Muscle layer of colon (tissue), 2 donors: Measurements from ENCODE around the gene MRPL19.

Experiments used
- H3K27ac ChIP-seq: one replicate; pipeline ENCODE4 v1.7.0; 2013; ENCODE audit warnings: low read depth, mild to moderate bottlenecking, low read length, moderate library complexity
- H3K27me3 ChIP-seq, 2 donors: one replicate each; pipeline ENCODE4 v1.7.0; 2013; ENCODE audit warnings: low read length in 2 of 2, mild to moderate bottlenecking in 2 of 2; ENCODE audit not compliant: insufficient read depth in 2 of 2, control insufficient read depth in 1 of 2
- H3K36me3 ChIP-seq: one replicate; pipeline ENCODE4 v1.7.0; 2013; ENCODE audit warnings: mild to moderate bottlenecking, low read length; ENCODE audit not compliant: insufficient read depth
- H3K4me1 ChIP-seq: one replicate; pipeline ENCODE4 v1.7.0; 2013; ENCODE audit warnings: mild to moderate bottlenecking, low read length; ENCODE audit not compliant: insufficient read depth
- H3K4me3 ChIP-seq, 2 donors: one replicate each; pipeline ENCODE4 v1.7.0; 2013; ENCODE audit warnings: low read length in 2 of 2, low read depth in 1 of 2, mild to moderate bottlenecking in 1 of 2, moderate library complexity in 1 of 2
- H3K9ac ChIP-seq: one replicate; pipeline ENCODE4 v1.7.0; 2013; ENCODE audit warnings: low read length
- H3K9me3 ChIP-seq: one replicate; pipeline ENCODE4 v1.7.0; 2013; ENCODE audit warnings: mild to moderate bottlenecking, low read length
- donor health status: abdominal sarcoma.
- donor health status: Adenocarcinoma of cecum.

MRPL19 gene

DNA sequence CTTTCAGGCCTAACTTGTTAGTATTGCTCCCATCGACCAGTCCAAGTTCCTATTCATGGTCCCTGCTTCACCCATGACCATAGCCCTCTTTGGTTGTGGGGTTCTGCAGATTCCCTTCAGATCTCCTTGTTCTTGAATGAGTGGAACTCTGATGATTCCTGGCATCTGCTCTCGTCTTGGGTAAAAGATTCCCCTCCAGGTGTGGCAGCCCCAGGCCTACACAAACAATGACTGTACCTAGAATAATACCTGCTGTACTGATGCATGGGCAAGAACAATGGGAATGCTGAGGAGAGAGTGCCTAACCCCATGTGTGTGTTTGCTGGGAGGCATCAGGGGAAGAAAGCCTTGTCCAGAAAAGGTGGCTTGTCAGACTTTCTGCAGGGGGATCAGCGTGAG lies 39.2 kb upstream of the MRPL19 start:
- Histone ChIP-seq H3K27ac (no peak overlapping the region), H3K27me3 (peaks cover 0 to 18% of the 10 kb centered on the region in 2 donors), H3K9me3 (no peaks in the 10 kb centered on the region), H3K36me3 (no peaks in the 10 kb centered on the region), H3K4me3 (no peak overlapping the region), H3K4me1 (no peaks in the 10 kb centered on the region), H3K9ac (no peak overlapping the region)

DNA sequence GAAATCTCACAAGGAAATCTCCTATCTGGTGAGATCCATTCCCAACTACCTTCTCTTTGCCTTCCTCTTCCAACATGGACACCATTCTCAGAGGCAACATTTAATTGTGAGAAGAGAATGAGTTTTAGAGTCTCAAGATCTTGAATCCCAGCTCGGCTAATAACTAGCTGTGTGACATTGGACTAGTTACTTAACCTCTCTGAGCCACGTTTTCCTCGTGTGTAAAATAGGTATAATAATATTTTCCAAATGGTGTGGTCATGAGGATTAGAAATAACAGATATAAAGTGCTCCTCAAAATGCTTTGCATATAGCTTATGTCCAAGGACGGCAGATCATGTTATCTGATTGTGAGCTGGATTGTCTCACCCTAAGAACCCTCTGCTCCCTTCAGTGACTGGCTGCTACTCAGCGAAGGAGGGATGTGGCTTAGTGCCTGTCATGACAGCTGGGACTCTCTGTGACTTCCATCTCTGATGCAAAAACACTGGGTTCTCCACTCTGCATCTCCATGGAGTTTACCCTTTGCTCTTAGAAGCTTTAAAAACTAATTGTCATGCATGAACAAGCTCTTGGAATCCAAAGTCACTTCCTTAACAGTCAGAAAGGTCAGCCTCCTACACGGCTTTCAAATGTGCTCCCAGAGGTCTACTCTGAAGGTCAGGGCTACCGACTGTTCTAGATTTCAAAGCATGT lies 38.4 kb upstream of the MRPL19 start:
- Histone ChIP-seq H3K4me3 (no peak overlapping the region), H3K9ac (no peak overlapping the region), H3K36me3 (no peaks in the 10 kb centered on the region), H3K27me3 (peaks cover 0 to 18% of the 10 kb centered on the region in 2 donors), H3K4me1 (no peaks in the 10 kb centered on the region), H3K27ac (no peak overlapping the region), H3K9me3 (no peaks in the 10 kb centered on the region)

DNA sequence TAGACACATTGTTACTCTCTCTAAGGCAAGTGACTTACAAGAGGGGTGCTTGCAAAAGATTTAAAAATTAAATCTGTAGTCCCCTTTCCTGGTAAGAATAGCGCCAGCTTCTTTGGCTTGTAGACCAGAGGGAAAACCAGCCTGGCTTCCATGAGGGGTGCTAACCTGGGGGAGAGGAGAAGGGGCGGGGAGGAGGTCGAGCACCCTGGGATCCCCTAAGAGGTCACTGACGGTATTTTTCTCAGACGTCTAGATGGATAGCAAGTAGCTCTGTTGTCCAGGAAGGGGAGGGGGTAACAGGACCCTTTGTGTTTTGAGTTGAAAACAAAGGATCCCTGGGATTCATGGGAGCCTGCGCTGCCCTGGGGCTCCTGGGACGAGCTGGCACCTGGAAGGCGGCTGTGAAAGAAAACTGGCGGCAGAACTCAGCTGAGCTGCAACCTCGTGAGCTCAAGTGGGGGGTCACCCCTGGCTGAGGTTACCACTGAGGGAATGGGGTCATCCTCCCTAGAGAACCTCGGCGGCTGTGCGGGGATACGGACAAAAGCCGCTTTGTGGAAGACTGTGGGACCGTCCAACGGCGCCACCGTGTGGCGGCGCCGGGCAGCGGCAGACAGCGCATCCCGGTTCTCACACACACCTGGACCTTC lies 37.8 kb upstream of the MRPL19 start:
- Histone ChIP-seq H3K4me3 (no peak overlapping the region), H3K9ac (no peak overlapping the region), H3K27me3 (peaks cover 0 to 18% of the 10 kb centered on the region in 2 donors), H3K27ac (no peak overlapping the region), H3K36me3 (no peaks in the 10 kb centered on the region), H3K9me3 (no peaks in the 10 kb centered on the region), H3K4me1 (no peaks in the 10 kb centered on the region)

DNA sequence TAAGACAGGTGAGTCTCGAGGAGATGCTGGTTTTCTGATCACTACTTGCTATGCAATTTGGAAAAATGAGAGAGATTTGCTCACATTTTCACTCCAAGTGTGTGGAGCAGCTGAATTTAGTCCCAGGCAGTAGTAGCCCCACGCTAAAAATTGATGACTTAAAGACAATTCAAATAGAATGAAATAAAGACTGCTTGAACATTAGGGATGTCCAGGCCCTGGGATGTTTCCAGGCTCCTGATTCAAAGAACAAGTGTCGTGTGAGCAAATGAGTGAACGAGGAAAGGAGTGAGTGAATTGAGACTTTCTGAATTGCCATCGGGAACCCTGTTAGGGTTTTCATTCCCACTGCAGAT lies 37.3 kb upstream of the MRPL19 start:
- H3K27ac ChIP-seq = no peak overlapping the region
- H3K36me3 ChIP-seq = no peaks in the 10 kb centered on the region
- no peak overlapping the region for H3K4me3 ChIP-seq
- H3K27me3 ChIP-seq = peaks cover 0 to 18% of the 10 kb centered on the region in 2 donors
- H3K9ac ChIP-seq = no peak overlapping the region
- H3K4me1 ChIP-seq = no peaks in the 10 kb centered on the region
- H3K9me3 ChIP-seq = no peaks in the 10 kb centered on the region

DNA sequence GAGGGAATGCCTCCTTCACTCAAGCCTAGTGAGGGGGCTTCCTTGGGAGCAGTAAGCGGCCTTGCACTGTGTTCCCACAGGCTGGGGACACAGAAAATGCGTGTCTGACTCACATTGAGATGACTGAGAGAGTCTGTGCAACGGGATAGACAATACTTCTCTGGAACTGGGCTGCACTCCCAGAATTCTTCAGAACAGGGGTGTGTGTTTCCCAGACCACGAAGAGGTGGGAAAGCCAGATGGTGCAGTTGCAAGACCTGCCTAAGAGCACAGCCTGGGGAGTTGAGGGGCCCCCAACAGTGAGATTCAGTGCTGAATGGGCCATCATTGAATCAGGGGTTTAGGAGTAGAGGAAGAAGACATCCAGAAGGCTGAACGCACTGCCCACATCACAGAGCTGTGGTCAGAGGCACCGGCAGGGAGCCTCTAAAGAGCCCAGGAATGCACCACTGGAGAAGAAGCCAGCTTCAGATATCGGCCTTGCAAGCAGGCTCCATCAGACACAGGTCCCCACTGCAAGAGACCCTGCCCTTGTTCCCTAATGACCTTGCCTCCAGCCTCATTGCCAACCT lies 36.6 kb upstream of the MRPL19 start:
- Histone ChIP-seq H3K9me3 (no peaks in the 10 kb centered on the region), H3K4me3 (no peak overlapping the region), H3K27ac (no peak overlapping the region), H3K4me1 (no peaks in the 10 kb centered on the region), H3K27me3 (peaks cover 0 to 13% of the 10 kb centered on the region in 2 donors), H3K36me3 (no peaks in the 10 kb centered on the region), H3K9ac (no peak overlapping the region)

DNA sequence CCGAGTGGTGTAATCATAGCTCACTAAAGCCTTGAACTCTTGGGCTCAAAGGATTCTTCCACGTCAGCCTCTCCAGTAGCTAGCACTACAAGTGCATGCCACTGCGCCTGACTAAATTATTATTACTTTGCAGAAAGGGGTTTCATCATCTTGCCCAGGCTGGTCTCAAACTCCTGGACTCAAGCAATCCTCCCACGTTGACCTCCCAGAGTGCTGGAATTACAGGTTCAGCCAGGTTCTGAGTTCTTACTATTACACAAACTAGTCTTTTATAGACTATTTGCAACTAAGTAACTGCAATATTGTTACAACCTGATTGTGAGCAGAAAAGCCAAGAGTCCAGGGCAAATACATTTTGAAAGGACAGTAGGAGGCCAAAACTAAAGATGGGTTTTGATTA lies 35.9 kb upstream of the MRPL19 start:
- H3K27me3 ChIP-seq = peaks cover 0 to 12% of the 10 kb centered on the region in 2 donors
- no peak overlapping the region for H3K27ac ChIP-seq
- no peaks in the 10 kb centered on the region for H3K36me3 ChIP-seq
- H3K4me3 ChIP-seq = no peak overlapping the region
- no peak overlapping the region for H3K9ac ChIP-seq
- H3K9me3 ChIP-seq = no peaks in the 10 kb centered on the region
- no peaks in the 10 kb centered on the region for H3K4me1 ChIP-seq

DNA sequence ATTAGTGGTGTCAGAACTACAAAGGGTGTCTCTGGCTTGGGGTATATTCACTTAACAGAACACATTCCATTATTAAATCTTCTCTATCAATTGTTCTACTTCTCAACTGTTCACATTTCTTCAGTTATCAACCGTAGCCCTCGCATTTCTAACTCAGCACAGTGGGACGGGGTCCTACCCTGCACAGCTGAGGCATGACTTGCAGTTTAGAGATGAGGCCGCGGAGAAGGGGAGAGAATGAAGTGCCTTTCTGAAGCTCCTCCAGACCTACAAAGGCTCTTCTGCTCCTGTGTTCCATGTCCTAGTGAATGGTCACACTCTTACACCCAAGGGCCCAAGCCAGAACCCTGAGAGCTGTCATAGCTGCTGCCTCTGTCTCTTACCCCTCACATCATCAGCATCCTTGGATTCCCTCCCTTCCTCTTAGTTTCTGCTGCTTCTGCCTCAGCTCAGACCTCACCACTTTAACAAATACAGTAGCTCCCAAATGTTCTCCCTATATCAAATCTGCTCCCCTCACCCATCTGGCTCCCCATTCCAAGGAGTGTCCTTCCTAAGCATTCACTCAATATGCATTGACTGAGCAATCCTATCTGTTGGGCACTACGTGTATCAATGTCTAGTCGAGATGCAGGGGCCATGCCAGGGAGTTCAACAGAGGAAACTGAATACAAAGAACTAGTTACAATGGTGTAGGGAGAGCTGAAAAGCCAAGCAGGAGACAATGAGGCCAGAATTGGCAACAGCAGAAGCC lies 34.3 kb upstream of the MRPL19 start:
- no peaks in the 10 kb centered on the region for H3K36me3 ChIP-seq
- no peaks in the 10 kb centered on the region for H3K9me3 ChIP-seq
- peaks cover 0 to 12% of the 10 kb centered on the region in 2 donors for H3K27me3 ChIP-seq
- no peak overlapping the region for H3K27ac ChIP-seq
- H3K9ac ChIP-seq = no peak overlapping the region
- H3K4me1 ChIP-seq = no peaks in the 10 kb centered on the region
- no peak overlapping the region for H3K4me3 ChIP-seq

DNA sequence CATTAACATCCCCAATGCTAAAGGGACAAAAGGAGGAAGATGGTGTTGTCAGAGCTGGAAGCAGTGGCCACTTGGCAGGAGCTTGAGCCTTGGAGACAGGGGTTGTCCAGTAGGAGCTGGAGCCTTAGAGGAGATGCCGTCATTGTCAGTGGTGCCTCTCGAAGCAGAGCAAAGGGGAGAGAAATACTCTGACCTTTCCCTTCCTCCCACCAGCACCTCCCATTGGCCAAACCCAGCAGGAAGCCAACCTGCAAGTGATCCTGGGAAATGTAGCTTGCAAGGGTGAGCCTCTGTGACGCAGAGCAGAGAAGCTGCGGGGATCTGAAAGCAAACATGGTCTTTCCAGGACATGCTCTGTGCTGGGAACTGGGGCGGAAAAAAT lies 33.7 kb upstream of the MRPL19 start:
- H3K27me3 ChIP-seq = peaks cover 0 to 12% of the 10 kb centered on the region in 2 donors
- no peaks in the 10 kb centered on the region for H3K9me3 ChIP-seq
- H3K36me3 ChIP-seq = no peaks in the 10 kb centered on the region
- no peak overlapping the region for H3K9ac ChIP-seq
- no peaks in the 10 kb centered on the region for H3K4me1 ChIP-seq
- no peak overlapping the region for H3K27ac ChIP-seq
- H3K4me3 ChIP-seq = no peak overlapping the region

DNA sequence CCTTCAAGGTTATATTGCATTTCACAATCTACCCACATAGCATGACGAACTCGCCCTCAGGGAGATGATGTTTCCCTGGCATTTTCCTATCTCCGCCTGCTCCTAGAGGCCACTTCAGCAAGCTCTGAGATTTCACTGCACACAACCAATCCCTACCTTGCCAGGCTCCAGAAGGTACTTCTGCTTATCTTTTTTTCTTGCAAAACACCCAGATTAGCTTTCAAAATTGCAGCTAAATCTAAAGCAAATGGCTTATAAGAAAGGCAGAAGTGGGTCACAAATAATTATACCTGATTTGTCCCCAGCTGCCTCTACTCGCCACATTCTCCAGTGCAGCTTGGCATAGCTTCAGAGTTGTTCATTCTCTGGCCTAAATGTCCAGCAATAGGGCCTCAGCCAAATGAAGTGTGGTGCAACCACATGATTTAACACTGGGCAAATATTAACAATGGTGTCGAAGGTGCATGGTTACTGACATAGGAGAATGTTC lies 32.4 kb upstream of the MRPL19 start:
- Histone ChIP-seq H3K27ac (no peak overlapping the region), H3K4me1 (no peaks in the 10 kb centered on the region), H3K4me3 (no peak overlapping the region), H3K9ac (no peak overlapping the region), H3K9me3 (no peaks in the 10 kb centered on the region), H3K36me3 (no peaks in the 10 kb centered on the region), H3K27me3 (no peaks in the 10 kb centered on the region)

DNA sequence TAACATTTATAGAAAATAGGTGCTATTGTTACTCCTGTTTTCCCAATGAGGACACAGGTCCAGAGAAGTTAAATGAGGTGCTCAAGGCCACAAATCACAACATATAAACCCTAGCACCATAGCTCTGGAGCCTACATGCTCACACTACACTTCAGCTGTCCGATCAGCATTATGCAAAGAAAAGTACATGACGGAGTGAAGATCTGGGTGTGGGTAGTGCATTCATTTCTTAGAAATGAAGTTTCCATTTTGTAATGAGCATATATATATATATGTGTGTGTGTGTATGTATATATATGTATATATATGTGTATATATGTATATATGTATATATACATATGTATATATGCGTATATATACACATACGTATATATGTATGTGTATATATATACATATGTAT lies 30.2 kb upstream of the MRPL19 start:
- Histone ChIP-seq H3K9ac (no peak overlapping the region), H3K4me1 (no peaks in the 10 kb centered on the region), H3K36me3 (no peaks in the 10 kb centered on the region), H3K4me3 (no peak overlapping the region), H3K27ac (no peak overlapping the region), H3K9me3 (no peaks in the 10 kb centered on the region), H3K27me3 (no peaks in the 10 kb centered on the region)

DNA sequence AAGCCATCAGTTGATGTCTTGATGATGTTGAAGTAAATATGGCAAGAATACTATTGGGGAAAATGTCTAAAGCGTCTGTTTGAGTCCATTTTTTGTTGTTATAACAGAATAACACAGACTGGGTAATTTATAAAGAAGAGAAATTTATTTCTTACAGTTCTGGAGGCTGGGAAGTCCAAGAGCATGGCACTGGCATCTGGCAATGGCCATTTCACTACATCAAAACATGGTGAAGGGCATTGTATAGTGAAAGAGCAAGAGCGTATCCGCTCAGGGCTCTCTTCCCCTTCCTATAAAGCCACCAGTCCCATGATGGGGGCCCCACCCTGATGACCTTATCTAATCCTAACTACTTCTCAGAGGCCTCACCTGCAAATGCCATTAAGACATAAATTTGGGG lies 29.6 kb upstream of the MRPL19 start:
- Histone ChIP-seq H3K4me1 (no peaks in the 10 kb centered on the region), H3K9ac (no peak overlapping the region), H3K9me3 (no peaks in the 10 kb centered on the region), H3K36me3 (no peaks in the 10 kb centered on the region), H3K27ac (no peak overlapping the region), H3K4me3 (no peak overlapping the region), H3K27me3 (no peaks in the 10 kb centered on the region)
